H1 (cell line): ENCODE measurements around the gene RNF130. TPM values are rescaled to one million over a fixed set of nuclear protein-coding genes. Genes with fewer than 3 reads are reported as not detected.

Experiments
- CTCF ChIA-PET: fragments of 300-600 bp; sonication (Branson Sonifier 250); formaldehyde crosslinking; loops from one replicate; lab custom pipeline; 2021; ENCODE audit not compliant: partially characterized antibody; lab: Charles Lee
- POLR2A ChIA-PET: fragments of 300-600 bp; sonication (Branson Sonifier 250); formaldehyde crosslinking; loops from one replicate; lab custom pipeline; 2021; ENCODE audit warnings: inconsistent platforms; ENCODE audit not compliant: partially characterized antibody; lab: Charles Lee
- DNase-seq, 2 experiments: peaks; one replicate each; pipeline versions ENCODE4 v3.0.0 to v3.0.0-alpha.2; 2010 to 2022; ENCODE audit warnings: low spot score in 2 of 2, low read depth in 1 of 2, mixed read lengths in 1 of 2
- FAIRE-seq: peaks from 2 replicates; lab custom pipeline; 2011; peaks lifted over from hg19 to GRCh38; lab: Jason Lieb, UNC
- H2AFZ ChIP-seq: 2 replicates; pipeline ENCODE4 v1.8.1; 2012; ENCODE audit warnings: low read length, inconsistent platforms
- H2AK5ac ChIP-seq: 2 replicates; pipeline ENCODE4 v1.6.1; 2013; ENCODE audit warnings: low read depth, low read length
- H2BK120ac ChIP-seq: replicated peaks from 2 replicates; pipeline ENCODE3; 2013; ENCODE audit warnings: low read depth, low read length, inconsistent platforms
- H2BK12ac ChIP-seq: 2 replicates; pipeline ENCODE4 v1.6.1; 2013; ENCODE audit warnings: low read depth, low read length
- H2BK15ac ChIP-seq: 2 replicates; pipeline ENCODE4 v1.6.1; 2013; ENCODE audit warnings: low read length
- H2BK20ac ChIP-seq: 2 replicates; pipeline ENCODE4 v1.6.1; 2013; ENCODE audit warnings: low read length
- H2BK5ac ChIP-seq: 2 replicates; pipeline ENCODE4 v1.6.1; 2013; ENCODE audit warnings: low read depth, low read length
- H3K14ac ChIP-seq: 2 replicates; pipeline ENCODE4 v1.6.1; 2013; ENCODE audit warnings: inconsistent platforms; ENCODE audit not compliant: insufficient read length
- H3K18ac ChIP-seq: 2 replicates; pipeline ENCODE4 v1.6.1; 2013; ENCODE audit warnings: low read length; ENCODE audit errors: extremely low read depth
- H3K23ac ChIP-seq: 2 replicates; pipeline ENCODE4 v1.6.1; 2013; ENCODE audit warnings: inconsistent platforms; ENCODE audit not compliant: insufficient read length
- H3K23me2 ChIP-seq: 2 replicates; pipeline ENCODE4 v1.6.1; 2013; ENCODE audit warnings: low read depth, low read length
- H3K27ac ChIP-seq: 2 replicates; pipeline ENCODE4 v1.6.1; 2011; ENCODE audit warnings: low read depth, low read length, inconsistent platforms
- H3K27me3 ChIP-seq, 4 experiments: replicated peaks in 1 of 4; 1 replicate in 1 of 4; 2 replicates in 3 of 4; pipeline versions ENCODE4 v1.6.1 to v1.8.1; 2011 to 2013; ENCODE audit warnings: low read length in 3 of 4, mild to moderate bottlenecking in 3 of 4, inconsistent platforms in 2 of 4, mixed read lengths in 2 of 4, moderate library complexity in 1 of 4; ENCODE audit not compliant: control insufficient read depth in 3 of 4, insufficient read depth in 3 of 4; ENCODE audit errors: extremely low read depth in 1 of 4
- H3K36me3 ChIP-seq, 4 experiments: 2 replicates each; pipeline versions ENCODE4 v1.6.1 to v1.8.1; 2011 to 2013; ENCODE audit warnings: mild to moderate bottlenecking in 4 of 4, low read length in 3 of 4, moderate library complexity in 2 of 4, control low read depth in 1 of 4, inconsistent platforms in 1 of 4; ENCODE audit not compliant: insufficient read depth in 4 of 4, control insufficient read depth in 2 of 4
- H3K4ac ChIP-seq: replicated peaks from 2 replicates; pipeline ENCODE3; 2013; ENCODE audit warnings: low read length, low read depth, mixed read lengths, inconsistent platforms; ENCODE audit not compliant: insufficient read length
- H3K4me1 ChIP-seq, 4 experiments: replicated peaks in 1 of 4; 1 replicate in 1 of 4; 2 replicates in 3 of 4; pipeline versions ENCODE4 v1.6.1 to v1.8.1; 2011 to 2013; ENCODE audit warnings: low read length in 3 of 4, inconsistent platforms in 2 of 4, mixed read lengths in 1 of 4; ENCODE audit not compliant: insufficient read depth in 4 of 4, control insufficient read depth in 3 of 4
- H3K4me2 ChIP-seq, 2 experiments: 2 replicates each; pipeline versions ENCODE4 v1.6.1 to v1.8.1; 2011 to 2013; ENCODE audit warnings: low read depth in 2 of 2, low read length in 2 of 2, control low read depth in 1 of 2, inconsistent platforms in 1 of 2, mild to moderate bottlenecking in 1 of 2; ENCODE audit not compliant: insufficient read depth in 1 of 2
- H3K4me3 ChIP-seq, 4 experiments: fragments of 200-600, 300-600 bp in 1 of 4; sonication (generic), shearing (Covaris generic), sonication (Bioruptor Twin) in 1 of 4; 2 replicates each; pipeline versions ENCODE4 v1.5.1 to v1.8.1; 2011 to 2016; ENCODE audit warnings: low read length in 4 of 4, low read depth in 3 of 4, control low read depth in 2 of 4, inconsistent platforms in 2 of 4, mild to moderate bottlenecking in 2 of 4, mixed read lengths in 1 of 4, moderate library complexity in 1 of 4; ENCODE audit not compliant: insufficient read depth in 2 of 4; ENCODE audit errors: extremely low read depth in 1 of 4
- H3K56ac ChIP-seq: replicated peaks from 2 replicates; pipeline ENCODE3; 2013; ENCODE audit warnings: low read depth, mild to moderate bottlenecking, mixed read lengths, low read length, inconsistent platforms; ENCODE audit not compliant: insufficient read length
- H3K79me1 ChIP-seq: 2 replicates; pipeline ENCODE4 v1.6.1; 2013; ENCODE audit warnings: low read depth, low read length, control low read depth
- H3K79me2 ChIP-seq, 2 experiments: 2 replicates each; pipeline versions ENCODE4 v1.6.1 to v1.8.1; 2012 to 2013; ENCODE audit warnings: low read length in 2 of 2, mild to moderate bottlenecking in 2 of 2, inconsistent platforms in 1 of 2; ENCODE audit not compliant: insufficient read depth in 2 of 2, control insufficient read depth in 1 of 2
- H3K9ac ChIP-seq, 4 experiments: replicated peaks in 1 of 4; 1 replicate in 1 of 4; 2 replicates in 3 of 4; pipeline versions ENCODE4 v1.6.1 to v1.8.1; 2011 to 2013; ENCODE audit warnings: low read depth in 3 of 4, low read length in 3 of 4, control low read depth in 2 of 4, mild to moderate bottlenecking in 2 of 4, moderate library complexity in 2 of 4, inconsistent platforms in 1 of 4; ENCODE audit errors: extremely low read depth in 1 of 4
- H3K9me3 ChIP-seq, 2 experiments: 2 replicates each; pipeline versions ENCODE4 v1.6.1 to v1.8.1; 2012 to 2013; ENCODE audit warnings: mild to moderate bottlenecking in 2 of 2, moderate library complexity in 2 of 2, control low read depth in 1 of 2, inconsistent platforms in 1 of 2, low read depth in 1 of 2, low read length in 1 of 2, mixed read lengths in 1 of 2; ENCODE audit not compliant: insufficient read depth in 2 of 2
- H4K20me1 ChIP-seq, 2 experiments: replicated peaks in 1 of 2; 2 replicates each; pipeline versions ENCODE3 to v1.8.1; 2011 to 2013; ENCODE audit warnings: inconsistent platforms in 2 of 2, low read length in 2 of 2, mild to moderate bottlenecking in 1 of 2; ENCODE audit not compliant: insufficient read depth in 2 of 2, control insufficient read depth in 1 of 2
- H4K5ac ChIP-seq: 2 replicates; pipeline ENCODE4 v1.6.1; 2013; ENCODE audit warnings: low read length, low read depth, mixed read lengths, inconsistent platforms; ENCODE audit not compliant: insufficient read length
- H4K8ac ChIP-seq: 2 replicates; pipeline ENCODE4 v1.8.0; 2013; ENCODE audit warnings: mild to moderate bottlenecking, moderate library complexity, low read length, inconsistent platforms; ENCODE audit not compliant: insufficient read depth; ENCODE audit errors: extremely low read depth
- H4K91ac ChIP-seq: replicated peaks from 2 replicates; pipeline ENCODE3; 2013; ENCODE audit warnings: low read length, mixed read lengths, inconsistent platforms; ENCODE audit not compliant: insufficient read length
- EP300 ChIP-seq, 2 experiments: IDR thresholded peaks; 1 replicate in 1 of 2; 2 replicates in 1 of 2; pipeline ENCODE4 v1.6.1; 2011 to 2012; ENCODE audit warnings: low read depth in 2 of 2, low read length in 2 of 2, mild to moderate bottlenecking in 2 of 2, borderline replicate concordance in 1 of 2, inconsistent platforms in 1 of 2, moderate library complexity in 1 of 2
- RAD21 ChIP-seq, 2 experiments: IDR thresholded peaks in 1 of 2; conservative IDR thresholded peaks in 1 of 2; 2 replicates each; pipeline ENCODE4 v1.6.1; 2011; ENCODE audit warnings: low read depth in 2 of 2, low read length in 2 of 2, improper control_type of control experiment in 1 of 2, inconsistent platforms in 1 of 2, mild to moderate bottlenecking in 1 of 2, moderate library complexity in 1 of 2
- SIX5 ChIP-seq: IDR thresholded peaks from 2 replicates; pipeline ENCODE4 v1.6.1; 2011; ENCODE audit warnings: mild to moderate bottlenecking, low read depth, low read length
- WGBS, 2 experiments: shearing (Covaris generic) in 1 of 2; methylation state at CpG; one replicate each; pipeline versions ENCODE4 v1.1.6 to v1.1.7; 2013 to 2015; ENCODE audit warnings: low lambda C conversion rate in 2 of 2, mixed read lengths in 2 of 2, inconsistent platforms in 1 of 2, low coverage in 1 of 2, missing lambda C conversion rate in 1 of 2; ENCODE audit not compliant: insufficient replicate concordance in 2 of 2, insufficient coverage in 1 of 2, insufficient read length in 1 of 2; ENCODE audit errors: extremely low coverage in 1 of 2, missing lambda C conversion rate in 1 of 2; 5-methylcytosine and 5-hydroxymethylcytosine counted together
- polyA plus RNA-seq, 7 experiments: library from polyadenylated mRNA; depleted of rRNA in 3 of 7; stranded (reverse) in 5 of 7; unstranded in 2 of 7; fragments of >200 nt in 5 of 7; fragments of 200-250 nt in 2 of 7; gene quantifications; 1 replicate in 5 of 7; 2 replicates in 1 of 7; 4 replicates in 1 of 7; pipeline versions ENCODE4 v1.2.1 to v1.2.3, GENCODE V29; 2011 to 2013; ENCODE audit warnings: missing spikeins in 2 of 7, mixed read lengths in 2 of 7
- total RNA-seq: library from RNA; stranded (reverse); fragmentation: NEBNext Ultra II Directional; extraction: Animal tissue kit (Norgen Biotek cat#: 25700); gene quantifications from 2 replicates; pipeline ENCODE4 v1.2.1, GENCODE V29; 2021
- TF ChIP-seq, protein P1 (sequence below), 3 experiments: IDR thresholded peaks; 1 replicate in 2 of 3; 2 replicates in 1 of 3; pipeline versions ENCODE4 v1.5.1 to v1.6.1; 2011; ENCODE audit warnings: low read length in 3 of 3, mild to moderate bottlenecking in 3 of 3, inconsistent platforms in 2 of 3, low read depth in 1 of 3, moderate library complexity in 1 of 3; ENCODE audit not compliant: insufficient read depth in 1 of 3; ENCODE audit errors: control extremely low read depth in 1 of 3

Gene RNF130
- total and polyA plus RNA-seq, 2 of the 8 experiments (the other 6 are each of a cell fraction or from before 2014, with no cell fraction given) = 65.1 to 70.0 TPM

DNA sequence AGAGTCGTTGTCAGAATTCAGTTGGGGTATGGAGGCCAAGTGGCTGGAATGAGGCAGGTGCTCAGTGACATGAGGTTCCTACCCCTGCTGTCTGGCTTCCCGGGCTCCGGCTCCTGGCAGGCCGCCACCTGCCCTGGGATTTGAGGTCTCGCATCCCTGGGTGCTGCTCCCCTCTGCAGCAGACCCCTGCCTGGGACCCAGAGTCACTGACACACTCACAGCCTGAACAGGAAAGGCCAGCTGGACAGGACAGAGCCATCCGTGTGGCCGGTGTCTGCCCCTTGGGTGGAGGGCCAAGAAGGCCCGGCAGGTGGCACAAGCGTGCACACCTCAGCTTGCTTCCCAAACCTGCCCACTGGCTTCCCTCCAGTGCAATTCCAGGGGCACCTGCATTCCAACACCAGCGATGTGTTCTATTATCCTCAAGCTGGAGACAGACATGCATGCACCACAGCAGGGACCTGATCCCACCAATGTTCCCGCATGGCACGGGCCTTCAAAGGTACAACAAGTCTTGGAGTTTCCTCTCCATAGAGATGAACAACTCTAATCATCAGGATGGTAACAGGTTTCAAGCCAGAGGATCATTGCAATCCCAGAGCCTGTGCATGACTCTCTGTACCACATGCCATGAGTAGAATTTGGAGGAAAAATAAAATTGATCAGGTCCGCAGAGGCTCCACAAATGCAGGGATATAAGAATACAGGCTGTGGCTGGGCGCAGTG lies 45.6 kb upstream of the RNF130 start:
- no peak overlapping the region for H3K56ac ChIP-seq
- H2AK5ac ChIP-seq = no peak overlapping the region
- FAIRE-seq (no peak), DNase-seq (peak in 1 of 2 experiments; percentile 47)
- H2AFZ ChIP-seq = no peak overlapping the region
- no peak overlapping the region for H3K23ac ChIP-seq
- no peaks in the 10 kb centered on the region for H3K9me3 ChIP-seq
- H3K27ac ChIP-seq = no peak overlapping the region
- H3K18ac ChIP-seq = no peak overlapping the region
- H2BK120ac ChIP-seq = no peak overlapping the region
- H3K4ac ChIP-seq = no peak overlapping the region
- no peaks in the 10 kb centered on the region for H3K23me2 ChIP-seq
- H4K20me1 ChIP-seq = peaks cover 0 to 3% of the 10 kb centered on the region in 2 experiments
- no peaks in the 10 kb centered on the region for H3K79me1 ChIP-seq
- H3K4me1 ChIP-seq = no peaks in the 10 kb centered on the region; a peak in 1 of 7 replicates
- H3K79me2 ChIP-seq = no peaks in the 10 kb centered on the region
- no peak overlapping the region for H3K14ac ChIP-seq
- ChIA-PET CTCF (interaction anchor here (0.8 to 2.1 kb wide), 9 partner anchors 9 to 354 kb away, joined by 3 to 10 read pairs (median 3); no protein-coding TSS in a partner anchor), POLR2A (no interaction called here)
- peak in 1 of 2 experiments; percentile 20; a peak in 1 of 4 replicates for TF ChIP-seq RAD21 (IDR thresholded peaks at IDR 0.05 in 1 of 2, conservative IDR thresholded peaks at IDR 0.05 in 1 of 2; ENCODE audit: low read depth in 2 of 2, low read length in 2 of 2)
- no peak for TF ChIP-seq SIX5
- TF ChIP-seq EP300 (IDR thresholded peaks at IDR 0.05; ENCODE audit: borderline replicate concordance in 1 of 2, low read depth in 2 of 2, low read length in 2 of 2) = no peak
- TF ChIP-seq, protein P1, sequence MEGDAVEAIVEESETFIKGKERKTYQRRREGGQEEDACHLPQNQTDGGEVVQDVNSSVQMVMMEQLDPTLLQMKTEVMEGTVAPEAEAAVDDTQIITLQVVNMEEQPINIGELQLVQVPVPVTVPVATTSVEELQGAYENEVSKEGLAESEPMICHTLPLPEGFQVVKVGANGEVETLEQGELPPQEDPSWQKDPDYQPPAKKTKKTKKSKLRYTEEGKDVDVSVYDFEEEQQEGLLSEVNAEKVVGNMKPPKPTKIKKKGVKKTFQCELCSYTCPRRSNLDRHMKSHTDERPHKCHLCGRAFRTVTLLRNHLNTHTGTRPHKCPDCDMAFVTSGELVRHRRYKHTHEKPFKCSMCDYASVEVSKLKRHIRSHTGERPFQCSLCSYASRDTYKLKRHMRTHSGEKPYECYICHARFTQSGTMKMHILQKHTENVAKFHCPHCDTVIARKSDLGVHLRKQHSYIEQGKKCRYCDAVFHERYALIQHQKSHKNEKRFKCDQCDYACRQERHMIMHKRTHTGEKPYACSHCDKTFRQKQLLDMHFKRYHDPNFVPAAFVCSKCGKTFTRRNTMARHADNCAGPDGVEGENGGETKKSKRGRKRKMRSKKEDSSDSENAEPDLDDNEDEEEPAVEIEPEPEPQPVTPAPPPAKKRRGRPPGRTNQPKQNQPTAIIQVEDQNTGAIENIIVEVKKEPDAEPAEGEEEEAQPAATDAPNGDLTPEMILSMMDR (IDR thresholded peaks at IDR 0.05; ENCODE audit: control extremely low read depth in 1 of 3, insufficient read depth in 1 of 3, low read depth in 1 of 3, low read length in 3 of 3) = peak in 2 of 3 experiments; percentile 32 to 39; a peak in 3 of 4 replicates
- no peak overlapping the region for H3K4me3 ChIP-seq
- no peak overlapping the region for H2BK15ac ChIP-seq
- H2BK5ac ChIP-seq = no peak overlapping the region
- 90% methylated on average over 14 of the region's 14 CpGs; no CpG with 5 or more reads in 1 of the 2 experiments for WGBS, 2 experiments
- H3K27me3 ChIP-seq = no peaks in the 10 kb centered on the region
- H2BK20ac ChIP-seq = no peak overlapping the region
- no peak overlapping the region for H2BK12ac ChIP-seq
- no peaks in the 10 kb centered on the region for H3K36me3 ChIP-seq
- no peak overlapping the region for H4K91ac ChIP-seq
- no peak overlapping the region for H3K4me2 ChIP-seq
- H4K5ac ChIP-seq = no peak overlapping the region
- H3K9ac ChIP-seq = no peak overlapping the region
- H4K8ac ChIP-seq = no peak overlapping the region
